CD14-positive monocyte (primary cell): ENCODE data around the gene CMYA5. TPM values are rescaled to one million over a fixed set of nuclear protein-coding genes. Genes with fewer than 3 reads are reported as not detected.
"Not testable (repeated sequence)": the region's sequence is repeated elsewhere in the genome, so short reads cannot be mapped to it uniquely, and the experiment has no call there.

Experiments
- DNase-seq, 3 donors: peaks; one replicate each; pipeline ENCODE4 v3.0.0-alpha.2; 2011 to 2022
- H2AFZ ChIP-seq: 2 replicates; pipeline ENCODE4 v1.6.0; 2012; ENCODE audit warnings: mild to moderate bottlenecking, low read depth, low read length, inconsistent platforms; ENCODE audit not compliant: insufficient read depth, poor library complexity, severe bottlenecking
- H3K27ac ChIP-seq, 2 donors: 1 replicate in 1 of 2; 2 replicates in 1 of 2; pipeline ENCODE4 v1.5.1; 2012 to 2013; ENCODE audit warnings: low read length in 2 of 2, control low read depth in 1 of 2, inconsistent platforms in 1 of 2, low read depth in 1 of 2, mild to moderate bottlenecking in 1 of 2
- H3K27me3 ChIP-seq, 2 donors: one replicate each; pipeline versions ENCODE4 v1.6.0 to v1.6.1; 2011 to 2013; ENCODE audit warnings: low read length in 2 of 2; ENCODE audit not compliant: control insufficient read depth in 2 of 2, insufficient read depth in 2 of 2
- H3K36me3 ChIP-seq, 2 donors: replicated peaks in 1 of 2; 1 replicate in 1 of 2; 2 replicates in 1 of 2; pipeline versions ENCODE4 v1.5.1 to v1.6.1; 2012 to 2013; ENCODE audit warnings: low read length in 2 of 2, control low read depth in 1 of 2, inconsistent platforms in 1 of 2, mild to moderate bottlenecking in 1 of 2; ENCODE audit not compliant: insufficient read depth in 2 of 2, control insufficient read depth in 1 of 2
- H3K4me1 ChIP-seq, 2 donors: 1 replicate in 1 of 2; 2 replicates in 1 of 2; pipeline versions ENCODE4 v1.5.1 to v1.6.1; 2012 to 2013; ENCODE audit warnings: low read length in 2 of 2, control low read depth in 1 of 2, inconsistent platforms in 1 of 2, mild to moderate bottlenecking in 1 of 2, moderate library complexity in 1 of 2; ENCODE audit not compliant: insufficient read depth in 2 of 2, control insufficient read depth in 1 of 2
- H3K4me2 ChIP-seq: replicated peaks from 2 replicates; pipeline ENCODE3; 2012; ENCODE audit warnings: low read length, moderate library complexity, mild to moderate bottlenecking; ENCODE audit not compliant: poor library complexity, severe bottlenecking; ENCODE audit errors: extremely low read depth
- H3K4me3 ChIP-seq, 3 experiments: fragments of 200-600 bp in 1 of 3; sonication (generic) in 1 of 3; replicated peaks in 1 of 3; 1 replicate in 2 of 3; 2 replicates in 1 of 3; pipeline ENCODE4 v1.5.1; 2011 to 2013; ENCODE audit warnings: low read length in 3 of 3, mild to moderate bottlenecking in 3 of 3, control low read depth in 2 of 3, low read depth in 2 of 3, inconsistent platforms in 1 of 3, moderate library complexity in 1 of 3
- H3K79me2 ChIP-seq: 2 replicates; pipeline ENCODE4 v1.6.0; 2012; ENCODE audit warnings: mild to moderate bottlenecking, control low read depth, inconsistent platforms, low read length, moderate library complexity; ENCODE audit not compliant: insufficient read depth
- H3K9ac ChIP-seq: 2 replicates; pipeline ENCODE4 v1.6.0; 2017; ENCODE audit warnings: low read length, mild to moderate bottlenecking; ENCODE audit not compliant: insufficient read depth, poor library complexity, severe bottlenecking
- H3K9me3 ChIP-seq, 2 donors: replicated peaks in 1 of 2; 1 replicate in 1 of 2; 2 replicates in 1 of 2; pipeline versions ENCODE4 v1.5.1 to v1.6.1; 2012 to 2013; ENCODE audit warnings: low read length in 2 of 2, control low read depth in 1 of 2; ENCODE audit not compliant: control insufficient read depth in 1 of 2, insufficient read depth in 1 of 2
- H4K20me1 ChIP-seq: 2 replicates; pipeline ENCODE4 v1.6.0; 2012; ENCODE audit warnings: mild to moderate bottlenecking, low read length, control low read depth, moderate library complexity; ENCODE audit not compliant: insufficient read depth
- H3K27ac Mint-ChIP-seq, 7 donors: one replicate each; pipeline ENCODE4 v1.8.0; 2020; ENCODE audit warnings: mild to moderate bottlenecking in 7 of 7, mixed read lengths in 7 of 7, moderate library complexity in 6 of 7, inconsistent platforms in 2 of 7
- H3K27me3 Mint-ChIP-seq, 3 donors: one replicate each; pipeline ENCODE4 v1.8.0; 2021 to 2022; ENCODE audit warnings: low read depth in 3 of 3, mild to moderate bottlenecking in 3 of 3, mixed read lengths in 3 of 3, moderate library complexity in 3 of 3, inconsistent platforms in 1 of 3
- H3K36me3 Mint-ChIP-seq, 2 donors: one replicate each; pipeline ENCODE4 v1.8.0; 2020; ENCODE audit warnings: mixed read lengths in 2 of 2, inconsistent platforms in 1 of 2, mild to moderate bottlenecking in 1 of 2
- H3K4me1 Mint-ChIP-seq: one replicate; pipeline ENCODE4 v1.8.0; 2020; ENCODE audit warnings: mild to moderate bottlenecking, mixed read lengths
- H3K4me3 Mint-ChIP-seq, 2 donors: one replicate each; pipeline ENCODE4 v1.8.0; 2020; ENCODE audit warnings: mild to moderate bottlenecking in 2 of 2, mixed read lengths in 2 of 2, moderate library complexity in 1 of 2
- H3K9me3 Mint-ChIP-seq, 7 donors: one replicate each; pipeline ENCODE4 v1.8.0; 2020 to 2022; ENCODE audit warnings: mixed read lengths in 7 of 7, mild to moderate bottlenecking in 6 of 7, moderate library complexity in 6 of 7, inconsistent platforms in 2 of 7
- CTCF ChIP-seq: fragments of 200-600 bp; IDR thresholded peaks from one replicate; pipeline ENCODE4 v1.8.0; 2022; ENCODE audit warnings: antibody characterized with exemption, mild to moderate bottlenecking
- WGBS: methylation state at CpG from one replicate; pipeline ENCODE4 v1.1.5; 2013; ENCODE audit warnings: missing lambda C conversion rate; ENCODE audit not compliant: insufficient coverage; 5-methylcytosine and 5-hydroxymethylcytosine counted together
- intact Hi-C, 2 donors: fragments of 100-400 bp; cut with micrococcal nuclease; formaldehyde crosslinking; loops; one replicate each; pipeline versions ENCODE4 v1.15.0 to v1.15.1; 2023
- polyA plus RNA-seq, 3 donors: library from polyadenylated mRNA; depleted of rRNA in 1 of 3; unstranded in 2 of 3; stranded (reverse) in 1 of 3; fragments of 300-500 nt in 2 of 3; fragments of >200 nt in 1 of 3; fragmentation: Illumina TruSeq in 2 of 3; gene quantifications; 1 replicate in 2 of 3; 2 replicates in 1 of 3; pipeline ENCODE4 v1.2.3, GENCODE V29; 2012 to 2021

The CMYA5 gene
- polyA plus RNA-seq, 3 donors, result 0.01 to 0.17 TPM; not detected in 1

- Histone ChIP-seq H3K27ac (no peak overlapping the region), H3K27me3 (no peaks in the 10 kb centered on the region), H3K9me3 (peaks cover 3 to 6% of the 10 kb centered on the region in 2 donors), H3K79me2 (no peaks in the 10 kb centered on the region), H3K36me3 (no peaks in the 10 kb centered on the region), H3K4me2 (no peak overlapping the region), H3K4me1 (peaks cover 26 to 29% of the 10 kb centered on the region in 2 donors), H4K20me1 (no peaks in the 10 kb centered on the region), H3K4me3 (no peak overlapping the region), H3K9ac (no peak overlapping the region), H2AFZ (no peak overlapping the region)
- DNase-seq, result no peak
- Mint-ChIP-seq H3K27me3 (peaks cover 0 to 2% (median 0%) of the 10 kb centered on the region in 3 donors), H3K4me3 (no peak overlapping the region), H3K36me3 (no peaks in the 10 kb centered on the region), H3K4me1 (peaks cover 31% of the 10 kb centered on the region), H3K27ac (peak overlapping the region in 1 of 7 donors; percentile 78), H3K9me3 (peaks cover 2 to 17% (median 10%) of the 10 kb centered on the region in 7 donors)
- intact Hi-C loops, result loop anchor here in 1 of 2 donors (5.0 kb wide), 1 partner anchor 92 kb away; the partner anchor contains the start of gene TENT2
- no peak for TF ChIP-seq CTCF
These were observed 14.9 kb downstream of the CMYA5 start for GRCh38 chr5:79704553-79704952.

- H3K79me2 ChIP-seq, result no peaks in the 10 kb centered on the region
These were observed 16.0 kb downstream of the CMYA5 start for GRCh38 chr5:79705632-79706031.

GRCh38 chr5:79706317-79706716, 16.7 kb downstream of the CMYA5 start:
- H3K4me1 ChIP-seq, result peaks cover 19 to 21% of the 10 kb centered on the region in 2 donors
- WGBS, result 96% methylated on average over 4 of the region's 8 CpGs
- intact Hi-C loops, H3K79me2 ChIP-seq, H3K27ac ChIP-seq, H3K4me3 Mint-ChIP-seq, H3K27me3 Mint-ChIP-seq, H3K4me3 ChIP-seq, H3K36me3 ChIP-seq, H4K20me1 ChIP-seq, H3K9ac ChIP-seq, H3K27ac Mint-ChIP-seq, H3K4me2 ChIP-seq, H3K36me3 Mint-ChIP-seq, H3K27me3 ChIP-seq, H3K9me3 ChIP-seq, DNase-seq, H2AFZ ChIP-seq: not testable (repeated sequence)
- peaks cover 2 to 17% (median 10%) of the 10 kb centered on the region in 7 donors for H3K9me3 Mint-ChIP-seq
- H3K4me1 Mint-ChIP-seq, result peaks cover 23% of the 10 kb centered on the region

More at GRCh38 chr5:79705632-79706031, 16.0 kb downstream of the CMYA5 start:
- WGBS, result 100% methylated on average over 1 of the region's 3 CpGs
- Histone ChIP-seq H3K36me3 (no peaks in the 10 kb centered on the region), H3K4me3 (no peak overlapping the region), H3K4me1 (peaks cover 19 to 21% of the 10 kb centered on the region in 2 donors), H3K27me3 (no peaks in the 10 kb centered on the region), H3K27ac (no peak overlapping the region), H4K20me1 (no peaks in the 10 kb centered on the region), H3K4me2 (no peak overlapping the region), H3K9ac (no peak overlapping the region), H2AFZ (no peak overlapping the region), H3K9me3 (peaks cover 3 to 6% of the 10 kb centered on the region in 2 donors)
- no peak for DNase-seq
- H3K4me3 Mint-ChIP-seq, result no peak overlapping the region
- no peak overlapping the region for H3K27ac Mint-ChIP-seq
- peaks cover 24% of the 10 kb centered on the region for H3K4me1 Mint-ChIP-seq
- peaks cover 2 to 17% (median 10%) of the 10 kb centered on the region in 7 donors for H3K9me3 Mint-ChIP-seq
- intact Hi-C loops, result no loop called here
- no peaks in the 10 kb centered on the region for H3K36me3 Mint-ChIP-seq
- H3K27me3 Mint-ChIP-seq, result peaks cover 0 to 2% (median 0%) of the 10 kb centered on the region in 3 donors
- TF ChIP-seq CTCF, result no peak
